Activated CD4-positive, alpha-beta T cell treated with anti-CD3 and anti-CD28 coated beads, Interleukin-2, amount 10 ng/mL, durations not matched to agents 24 days and 14 days (primary cell): ENCODE results near the gene PLA2G4D. TPM values are rescaled to one million over a fixed set of nuclear protein-coding genes. Genes with fewer than 3 reads are reported as not detected.
A peak's percentile ranks its signal among the peaks of the same experiment; 100 is the strongest.

ENCODE experiments used
- DNase-seq: peaks from one replicate; pipeline ENCODE4 v3.0.0; 2022
- H3K27ac Mint-ChIP-seq: one replicate; pipeline ENCODE4 v1.8.0; 2022; ENCODE audit warnings: mild to moderate bottlenecking, mixed read lengths
- H3K27me3 Mint-ChIP-seq: one replicate; pipeline ENCODE4 v1.8.0; 2022; ENCODE audit warnings: mixed read lengths
- H3K36me3 Mint-ChIP-seq: one replicate; pipeline ENCODE4 v1.8.0; 2022; ENCODE audit warnings: low read depth, mild to moderate bottlenecking, mixed read lengths
- H3K4me1 Mint-ChIP-seq: one replicate; pipeline ENCODE4 v1.8.0; 2021; ENCODE audit warnings: mixed read lengths
- H3K4me3 Mint-ChIP-seq: one replicate; pipeline ENCODE4 v1.8.0; 2022; ENCODE audit warnings: mild to moderate bottlenecking, moderate library complexity, mixed read lengths
- H3K9me3 Mint-ChIP-seq: one replicate; pipeline ENCODE4 v1.8.0; 2021; ENCODE audit warnings: mixed read lengths
- intact Hi-C: fragments of 100-400 bp; cut with micrococcal nuclease; formaldehyde crosslinking; loops from one replicate; pipeline ENCODE4 v1.15.1; 2023
- total RNA-seq: library from RNA; stranded (reverse); gene quantifications from 2 replicates; pipeline ENCODE4 v1.2.3, GENCODE V29; 2022

Gene PLA2G4D
- total RNA-seq, 1 donor from 2014 or later: not detected

GRCh38 chr15:42133356-42133755 lies 39.0 kb upstream of the PLA2G4D start:
- no peak overlapping the region for H3K27ac Mint-ChIP-seq
- no peak overlapping the region for H3K4me3 Mint-ChIP-seq
- H3K36me3 Mint-ChIP-seq: no peaks in the 10 kb centered on the region
- intact Hi-C loops: no loop called here
- DNase-seq: no peak
- no peaks in the 10 kb centered on the region for H3K9me3 Mint-ChIP-seq
- H3K27me3 Mint-ChIP-seq: peaks cover 17% of the 10 kb centered on the region
- H3K4me1 Mint-ChIP-seq: peaks cover 5% of the 10 kb centered on the region

GRCh38 chr15:42131826-42132806 lies 37.8 kb upstream of the PLA2G4D start:
- H3K4me3 Mint-ChIP-seq: no peak overlapping the region
- no peak for DNase-seq
- intact Hi-C loops: no loop called here
- no peak overlapping the region for H3K27ac Mint-ChIP-seq
- peaks cover 2% of the 10 kb centered on the region for H3K4me1 Mint-ChIP-seq
- H3K27me3 Mint-ChIP-seq: peaks cover 25% of the 10 kb centered on the region
- no peaks in the 10 kb centered on the region for H3K9me3 Mint-ChIP-seq
- no peaks in the 10 kb centered on the region for H3K36me3 Mint-ChIP-seq

- no peak overlapping the region for H3K4me3 Mint-ChIP-seq
- intact Hi-C loops: no loop called here
- peaks cover 2% of the 10 kb centered on the region for H3K4me1 Mint-ChIP-seq
- H3K36me3 Mint-ChIP-seq: no peaks in the 10 kb centered on the region
- H3K27me3 Mint-ChIP-seq: peaks cover 25% of the 10 kb centered on the region
- H3K27ac Mint-ChIP-seq: no peak overlapping the region
- H3K9me3 Mint-ChIP-seq: no peaks in the 10 kb centered on the region
- no peak for DNase-seq
Measured at GRCh38 chr15:42131006-42131405, 36.6 kb upstream of the PLA2G4D start.

GRCh38 chr15:42130246-42130986 lies 36.1 kb upstream of the PLA2G4D start:
- intact Hi-C loops: no loop called here
- peaks cover 29% of the 10 kb centered on the region for H3K27me3 Mint-ChIP-seq
- peaks cover 2% of the 10 kb centered on the region for H3K4me1 Mint-ChIP-seq
- H3K36me3 Mint-ChIP-seq: no peaks in the 10 kb centered on the region
- H3K27ac Mint-ChIP-seq: no peak overlapping the region
- H3K9me3 Mint-ChIP-seq: no peaks in the 10 kb centered on the region
- DNase-seq: no peak
- H3K4me3 Mint-ChIP-seq: no peak overlapping the region

- DNase-seq: no peak
- intact Hi-C loops: no loop called here
- H3K27ac Mint-ChIP-seq: no peak overlapping the region
- peaks cover 36% of the 10 kb centered on the region for H3K27me3 Mint-ChIP-seq
- peaks cover 2% of the 10 kb centered on the region for H3K4me1 Mint-ChIP-seq
- H3K4me3 Mint-ChIP-seq: no peak overlapping the region
- no peaks in the 10 kb centered on the region for H3K9me3 Mint-ChIP-seq
- H3K36me3 Mint-ChIP-seq: no peaks in the 10 kb centered on the region
Measured at GRCh38 chr15:42129364-42129763, 35.0 kb upstream of the PLA2G4D start.

- Mint-ChIP-seq H3K27ac (no peak overlapping the region), H3K27me3 (peaks cover 39% of the 10 kb centered on the region), H3K9me3 (no peaks in the 10 kb centered on the region), H3K4me1 (peaks cover 2% of the 10 kb centered on the region), H3K4me3 (no peak overlapping the region), H3K36me3 (no peaks in the 10 kb centered on the region)
- intact Hi-C loops: no loop called here
- DNase-seq: no peak
Measured at GRCh38 chr15:42128476-42128875, 34.1 kb upstream of the PLA2G4D start.

GRCh38 chr15:42123546-42123945 lies 29.2 kb upstream of the PLA2G4D start:
- intact Hi-C loops: no loop called here
- no peak overlapping the region for H3K4me3 Mint-ChIP-seq
- H3K36me3 Mint-ChIP-seq: no peaks in the 10 kb centered on the region
- DNase-seq: no peak
- H3K27me3 Mint-ChIP-seq: peaks cover 28% of the 10 kb centered on the region
- H3K4me1 Mint-ChIP-seq: peaks cover 9% of the 10 kb centered on the region
- H3K27ac Mint-ChIP-seq: no peak overlapping the region
- no peaks in the 10 kb centered on the region for H3K9me3 Mint-ChIP-seq

GRCh38 chr15:42121682-42122081 lies 27.3 kb upstream of the PLA2G4D start:
- H3K4me3 Mint-ChIP-seq: no peak overlapping the region
- H3K36me3 Mint-ChIP-seq: no peaks in the 10 kb centered on the region
- DNase-seq: no peak
- H3K4me1 Mint-ChIP-seq: peaks cover 10% of the 10 kb centered on the region
- H3K27me3 Mint-ChIP-seq: peaks cover 20% of the 10 kb centered on the region
- no peak overlapping the region for H3K27ac Mint-ChIP-seq
- intact Hi-C loops: no loop called here
- H3K9me3 Mint-ChIP-seq: no peaks in the 10 kb centered on the region

GRCh38 chr15:42121021-42121420 lies 26.7 kb upstream of the PLA2G4D start:
- intact Hi-C loops: no loop called here
- no peak for DNase-seq
- no peaks in the 10 kb centered on the region for H3K9me3 Mint-ChIP-seq
- no peaks in the 10 kb centered on the region for H3K36me3 Mint-ChIP-seq
- peaks cover 10% of the 10 kb centered on the region for H3K4me1 Mint-ChIP-seq
- no peak overlapping the region for H3K27ac Mint-ChIP-seq
- H3K27me3 Mint-ChIP-seq: peaks cover 24% of the 10 kb centered on the region
- no peak overlapping the region for H3K4me3 Mint-ChIP-seq

GRCh38 chr15:42120285-42120684 lies 25.9 kb upstream of the PLA2G4D start:
- Mint-ChIP-seq H3K27ac (no peak overlapping the region), H3K4me1 (peaks cover 10% of the 10 kb centered on the region), H3K36me3 (no peaks in the 10 kb centered on the region), H3K4me3 (no peak overlapping the region), H3K9me3 (no peaks in the 10 kb centered on the region), H3K27me3 (peaks cover 21% of the 10 kb centered on the region)
- no peak for DNase-seq
- intact Hi-C loops: no loop called here

GRCh38 chr15:42119446-42119760 lies 25.0 kb upstream of the PLA2G4D start:
- Mint-ChIP-seq H3K27me3 (peaks cover 19% of the 10 kb centered on the region), H3K4me1 (peaks cover 10% of the 10 kb centered on the region), H3K27ac (no peak overlapping the region), H3K36me3 (no peaks in the 10 kb centered on the region), H3K4me3 (no peak overlapping the region), H3K9me3 (no peaks in the 10 kb centered on the region)
- no peak for DNase-seq
- intact Hi-C loops: no loop called here

- no peak overlapping the region for H3K4me3 Mint-ChIP-seq
- H3K4me1 Mint-ChIP-seq: peaks cover 10% of the 10 kb centered on the region
- H3K9me3 Mint-ChIP-seq: no peaks in the 10 kb centered on the region
- H3K27me3 Mint-ChIP-seq: peaks cover 16% of the 10 kb centered on the region
- intact Hi-C loops: no loop called here
- H3K27ac Mint-ChIP-seq: no peak overlapping the region
- no peak for DNase-seq
- no peaks in the 10 kb centered on the region for H3K36me3 Mint-ChIP-seq
Measured at GRCh38 chr15:42118650-42119445, 24.5 kb upstream of the PLA2G4D start.

- peaks cover 19% of the 10 kb centered on the region for H3K4me1 Mint-ChIP-seq
- no peaks in the 10 kb centered on the region for H3K36me3 Mint-ChIP-seq
- intact Hi-C loops: no loop called here
- H3K9me3 Mint-ChIP-seq: no peaks in the 10 kb centered on the region
- H3K4me3 Mint-ChIP-seq: no peak overlapping the region
- DNase-seq: peak; percentile 57
- no peak overlapping the region for H3K27ac Mint-ChIP-seq
- H3K27me3 Mint-ChIP-seq: peaks cover 24% of the 10 kb centered on the region
Measured at GRCh38 chr15:42111924-42112323, 17.6 kb upstream of the PLA2G4D start.

- H3K4me1 Mint-ChIP-seq: peaks cover 19% of the 10 kb centered on the region
- H3K27me3 Mint-ChIP-seq: peaks cover 17% of the 10 kb centered on the region
- no peak for DNase-seq
- no peak overlapping the region for H3K4me3 Mint-ChIP-seq
- H3K27ac Mint-ChIP-seq: no peak overlapping the region
- intact Hi-C loops: no loop called here
- H3K9me3 Mint-ChIP-seq: no peaks in the 10 kb centered on the region
- no peaks in the 10 kb centered on the region for H3K36me3 Mint-ChIP-seq
Measured at GRCh38 chr15:42110367-42110766, 16.0 kb upstream of the PLA2G4D start.
